Measurements from ENCODE around the gene POMGNT1. TPM values are rescaled to one million over a fixed set of nuclear protein-coding genes. Genes with fewer than 3 reads are reported as not detected.

POMGNT1 gene
- total RNA-seq, 1 donor from 2014 or later = 55.7 TPM

GRCh38 chr1:46205141-46205540, 6.9 kb upstream of the POMGNT1 start:
- no peak overlapping the region for H3K4me2 ChIP-seq
- Mint-ChIP-seq H3K27ac (no peak overlapping the region), H3K9me3 (no peaks in the 10 kb centered on the region), H3K4me3 (peak overlapping the region; percentile 64), H3K4me1 (peaks cover 35% of the 10 kb centered on the region), H3K36me3 (peaks cover 2% of the 10 kb centered on the region), H3K27me3 (ENCODE audit: insufficient read depth, low read depth) (peaks cover 2% of the 10 kb centered on the region)
- H3F3A ChIP-seq (ENCODE audit: low read depth) = no peaks in the 10 kb centered on the region
- no peak overlapping the region for H3K27ac ChIP-seq
- H3K79me2 ChIP-seq (ENCODE audit: low read depth) = no peaks in the 10 kb centered on the region
- H3K27me3 ChIP-seq = peaks cover 4% of the 10 kb centered on the region
- no peak overlapping the region for H3K9ac ChIP-seq
- H3K36me3 ChIP-seq = no peaks in the 10 kb centered on the region
- no peak for TF ChIP-seq CTCF (IDR thresholded peaks at IDR 0.05)
- TF ChIP-seq EZH2phosphoT487 (IDR thresholded peaks at IDR 0.05) = no peak
- no peak for TF ChIP-seq EZH2 (IDR thresholded peaks at IDR 0.05)
- no peaks in the 10 kb centered on the region for H3K9me3 ChIP-seq (ENCODE audit: low read depth)
- H2AFZ ChIP-seq (replicated peaks) = no peak overlapping the region
- no peak overlapping the region for H3K4me3 ChIP-seq
- no peak for DNase-seq (ENCODE audit: low spot score)
- H4K20me1 ChIP-seq (ENCODE audit: low read depth) = no peaks in the 10 kb centered on the region
- H3K4me1 ChIP-seq = no peaks in the 10 kb centered on the region

- peak overlapping the region; percentile 81 for H3K4me3 ChIP-seq
- Mint-ChIP-seq H3K27me3 (ENCODE audit: insufficient read depth, low read depth) (peaks cover 3% of the 10 kb centered on the region), H3K4me1 (peaks cover 36% of the 10 kb centered on the region), H3K36me3 (peaks cover 2% of the 10 kb centered on the region), H3K27ac (peak overlapping the region; percentile 74), H3K4me3 (peak overlapping the region; percentile 93), H3K9me3 (no peaks in the 10 kb centered on the region)
- peak overlapping the region; percentile 82 for H3K4me2 ChIP-seq
- no peaks in the 10 kb centered on the region for H3K79me2 ChIP-seq (ENCODE audit: low read depth)
- no peak overlapping the region for H3K27ac ChIP-seq
- no peak overlapping the region for H3K9ac ChIP-seq
- no peak overlapping the region for H2AFZ ChIP-seq (replicated peaks)
- no peaks in the 10 kb centered on the region for H4K20me1 ChIP-seq (ENCODE audit: low read depth)
- no peaks in the 10 kb centered on the region for H3K9me3 ChIP-seq (ENCODE audit: low read depth)
- H3F3A ChIP-seq (ENCODE audit: low read depth) = peaks cover 3% of the 10 kb centered on the region
- no peaks in the 10 kb centered on the region for H3K4me1 ChIP-seq
- TF ChIP-seq EZH2phosphoT487 (IDR thresholded peaks at IDR 0.05) (no peak), EZH2 (IDR thresholded peaks at IDR 0.05) (no peak), CTCF (IDR thresholded peaks at IDR 0.05) (no peak)
- no peaks in the 10 kb centered on the region for H3K36me3 ChIP-seq
- no peak for DNase-seq (ENCODE audit: low spot score)
- H3K27me3 ChIP-seq = peaks cover 4% of the 10 kb centered on the region
Observed at GRCh38 chr1:46204406-46204742, 6.1 kb upstream of the POMGNT1 start.

GRCh38 chr1:46203738-46204405, 5.6 kb upstream of the POMGNT1 start:
- Histone ChIP-seq H3K4me1 (no peaks in the 10 kb centered on the region), H3K27ac (no peak overlapping the region), H3K9ac (no peak overlapping the region), H3F3A (ENCODE audit: low read depth) (peaks cover 7% of the 10 kb centered on the region), H2AFZ (replicated peaks) (peak overlapping the region; percentile 98), H3K79me2 (ENCODE audit: low read depth) (no peaks in the 10 kb centered on the region), H3K9me3 (ENCODE audit: low read depth) (no peaks in the 10 kb centered on the region), H4K20me1 (ENCODE audit: low read depth) (no peaks in the 10 kb centered on the region), H3K27me3 (peaks cover 4% of the 10 kb centered on the region), H3K4me2 (peak overlapping the region; percentile 82), H3K4me3 (peak overlapping the region; percentile 81), H3K36me3 (no peaks in the 10 kb centered on the region)
- no peak for DNase-seq (ENCODE audit: low spot score)
- TF ChIP-seq CTCF (IDR thresholded peaks at IDR 0.05) = no peak
- TF ChIP-seq EZH2phosphoT487 (IDR thresholded peaks at IDR 0.05) = no peak
- no peak for TF ChIP-seq EZH2 (IDR thresholded peaks at IDR 0.05)
- peaks cover 40% of the 10 kb centered on the region for H3K4me1 Mint-ChIP-seq
- peaks cover 3% of the 10 kb centered on the region for H3K27me3 Mint-ChIP-seq (ENCODE audit: insufficient read depth, low read depth)
- peak overlapping the region; percentile 93 for H3K4me3 Mint-ChIP-seq
- peak overlapping the region; percentile 74 for H3K27ac Mint-ChIP-seq
- peaks cover 2% of the 10 kb centered on the region for H3K36me3 Mint-ChIP-seq
- no peaks in the 10 kb centered on the region for H3K9me3 Mint-ChIP-seq
